Activated B cell treated with CpG ODN at 0.5 μM for 24 hours (primary cell): ENCODE data around the gene CACNG4. TPM values are rescaled to one million over a fixed set of nuclear protein-coding genes. Genes with fewer than 3 reads are reported as not detected.

Experiments used
- ATAC-seq: fragments of 200-7000 bp; cut with Tn5 transposase; one replicate; pipeline ENCODE4 v1.10.0; 2021; ENCODE audit warnings: low read depth, mild to moderate bottlenecking, moderate library complexity
- CTCF ChIA-PET: fragments of 350-600 bp; sonication (Branson Sonifier 250); formaldehyde crosslinking; loops from one replicate; lab custom pipeline; 2021; ENCODE audit warnings: antibody characterized with exemption; lab: Charles Lee
- POLR2A ChIA-PET: fragments of 350-600 bp; sonication (Branson Sonifier 250); formaldehyde crosslinking; loops from one replicate; lab custom pipeline; 2021; ENCODE audit warnings: antibody characterized with exemption; lab: Charles Lee
- DNase-seq: peaks from one replicate; pipeline ENCODE4 v3.0.0; 2022
- H3K27ac Mint-ChIP-seq: one replicate; pipeline ENCODE4 v1.8.0; 2020; ENCODE audit warnings: mixed read lengths
- H3K27me3 Mint-ChIP-seq: one replicate; pipeline ENCODE4 v1.8.0; 2021; ENCODE audit warnings: mixed read lengths
- H3K36me3 Mint-ChIP-seq: one replicate; pipeline ENCODE4 v1.8.0; 2021; ENCODE audit warnings: low read depth, mixed read lengths
- H3K4me1 Mint-ChIP-seq: one replicate; pipeline ENCODE4 v1.8.0; 2021; ENCODE audit warnings: mixed read lengths
- H3K4me3 Mint-ChIP-seq: one replicate; pipeline ENCODE4 v1.8.0; 2020; ENCODE audit warnings: mild to moderate bottlenecking, mixed read lengths
- H3K9me3 Mint-ChIP-seq: one replicate; pipeline ENCODE4 v1.8.0; 2020; ENCODE audit warnings: mixed read lengths
- CTCF ChIP-seq: fragments of 200-600 bp; IDR thresholded peaks from one replicate; pipeline ENCODE4 v1.8.0; 2022; ENCODE audit warnings: antibody characterized with exemption, mild to moderate bottlenecking
- intact Hi-C: fragments of 100-400 bp; cut with micrococcal nuclease; formaldehyde crosslinking; loops from one replicate; pipeline ENCODE4 v1.15.1; 2024
- total RNA-seq: library from RNA; stranded (reverse); gene quantifications from 2 replicates; pipeline ENCODE4 v1.2.3, GENCODE V29; 2022

The CACNG4 gene
- total RNA-seq, 1 donor from 2014 or later: not detected

GRCh38 chr17:67069603-67070136 is 105.2 kb downstream of the CACNG4 start:
- H3K4me3 Mint-ChIP-seq: no peak overlapping the region
- ChIA-PET CTCF (no interaction called here), POLR2A (no interaction called here)
- TF ChIP-seq CTCF: no peak
- no peak overlapping the region for H3K27ac Mint-ChIP-seq
- ATAC-seq (no peak), DNase-seq (no peak)
- H3K36me3 Mint-ChIP-seq: peaks cover 25% of the 10 kb centered on the region
- intact Hi-C loops: no loop called here
- H3K4me1 Mint-ChIP-seq: no peaks in the 10 kb centered on the region
- no peaks in the 10 kb centered on the region for H3K27me3 Mint-ChIP-seq
- no peaks in the 10 kb centered on the region for H3K9me3 Mint-ChIP-seq

- H3K9me3 Mint-ChIP-seq: no peaks in the 10 kb centered on the region
- H3K4me3 Mint-ChIP-seq: no peak overlapping the region
- H3K4me1 Mint-ChIP-seq: no peaks in the 10 kb centered on the region
- no peaks in the 10 kb centered on the region for H3K27me3 Mint-ChIP-seq
- TF ChIP-seq CTCF: no peak
- H3K36me3 Mint-ChIP-seq: peaks cover 34% of the 10 kb centered on the region
- ChIA-PET CTCF (no interaction called here), POLR2A (no interaction called here)
- DNase-seq: no peak
- intact Hi-C loops: no loop called here
- H3K27ac Mint-ChIP-seq: no peak overlapping the region
- no peak for ATAC-seq
Measured at GRCh38 chr17:67071595-67071994, 107.1 kb downstream of the CACNG4 start.

GRCh38 chr17:67072885-67073284 is 108.4 kb downstream of the CACNG4 start:
- peaks cover 43% of the 10 kb centered on the region for H3K36me3 Mint-ChIP-seq
- CTCF ChIA-PET: no interaction called here
- H3K9me3 Mint-ChIP-seq: no peaks in the 10 kb centered on the region
- H3K4me3 Mint-ChIP-seq: no peak overlapping the region
- no peaks in the 10 kb centered on the region for H3K4me1 Mint-ChIP-seq
- no peaks in the 10 kb centered on the region for H3K27me3 Mint-ChIP-seq
- no peak overlapping the region for H3K27ac Mint-ChIP-seq
- no peak for ATAC-seq
- TF ChIP-seq CTCF: no peak
- no peak for DNase-seq
- intact Hi-C loops: no loop called here
- POLR2A ChIA-PET: no interaction called here

- POLR2A ChIA-PET: no interaction called here
- H3K27ac Mint-ChIP-seq: no peak overlapping the region
- CTCF ChIA-PET: no interaction called here
- no peaks in the 10 kb centered on the region for H3K4me1 Mint-ChIP-seq
- intact Hi-C loops: no loop called here
- H3K9me3 Mint-ChIP-seq: no peaks in the 10 kb centered on the region
- ATAC-seq: no peak
- TF ChIP-seq CTCF: no peak
- peaks cover 54% of the 10 kb centered on the region for H3K36me3 Mint-ChIP-seq
- DNase-seq: no peak
- no peak overlapping the region for H3K4me3 Mint-ChIP-seq
- H3K27me3 Mint-ChIP-seq: no peaks in the 10 kb centered on the region
Measured at GRCh38 chr17:67074781-67075180, 110.3 kb downstream of the CACNG4 start.

GRCh38 chr17:67076290-67076689 is 111.8 kb downstream of the CACNG4 start:
- H3K4me3 Mint-ChIP-seq: no peak overlapping the region
- ChIA-PET CTCF (no interaction called here), POLR2A (no interaction called here)
- H3K27me3 Mint-ChIP-seq: no peaks in the 10 kb centered on the region
- TF ChIP-seq CTCF: no peak
- DNase-seq (no peak), ATAC-seq (no peak)
- H3K4me1 Mint-ChIP-seq: peaks cover 5% of the 10 kb centered on the region
- H3K27ac Mint-ChIP-seq: no peak overlapping the region
- H3K36me3 Mint-ChIP-seq: peaks cover 55% of the 10 kb centered on the region
- intact Hi-C loops: no loop called here
- no peaks in the 10 kb centered on the region for H3K9me3 Mint-ChIP-seq
